Dedifferentiated amniotic fluid mesenchymal stem cell (primary cell): ENCODE data around the gene TPST1.
A peak's percentile ranks its signal among the peaks of the same experiment; 100 is the strongest.
"Not testable (repeated sequence)": the region's sequence is repeated elsewhere in the genome, so short reads cannot be mapped to it uniquely, and the experiment has no call there.

Experiments
- DNase-seq: peaks from one replicate; pipeline ENCODE4 v3.0.0-alpha.2; 2016; ENCODE audit errors: extremely low spot score

Gene TPST1

GRCh38 chr7:66204822-66205740, at the start of gene TPST1:
TPST1 (plus strand) TSS chr7:66205334; CDS start chr7:66240426, 35,092 bp downstream.
- peak; percentile 78 for DNase-seq

- DNase-seq = not testable (repeated sequence)
These were observed 49.1 kb upstream of the TPST1 start for GRCh38 chr7:66156035-66156434.

- DNase-seq = no peak
These were observed 48.1 kb upstream of the TPST1 start for GRCh38 chr7:66157060-66157459.

- no peak for DNase-seq
These were observed 42.5 kb upstream of the TPST1 start for GRCh38 chr7:66162622-66163021.

- no peak for DNase-seq
These were observed 41.9 kb upstream of the TPST1 start for GRCh38 chr7:66163186-66163610.

GRCh38 chr7:66164356-66164755, 40.8 kb upstream of the TPST1 start:
- no peak for DNase-seq

GRCh38 chr7:66167773-66168387, 37.3 kb upstream of the TPST1 start:
- DNase-seq = peak; percentile 87

GRCh38 chr7:66169616-66170015, 35.5 kb upstream of the TPST1 start:
- no peak for DNase-seq

GRCh38 chr7:66170309-66171231, 34.6 kb upstream of the TPST1 start:
- DNase-seq = no peak

GRCh38 chr7:66172536-66173401, 32.4 kb upstream of the TPST1 start:
- DNase-seq = not testable (repeated sequence)

GRCh38 chr7:66173856-66174255, 31.3 kb upstream of the TPST1 start:
- no peak for DNase-seq

GRCh38 chr7:66175006-66175405, 30.1 kb upstream of the TPST1 start:
- not testable (repeated sequence) for DNase-seq

GRCh38 chr7:66176914-66177313, 28.2 kb upstream of the TPST1 start:
- DNase-seq = no peak

GRCh38 chr7:66178258-66178657, 26.9 kb upstream of the TPST1 start:
- DNase-seq = no peak

- no peak for DNase-seq
These were observed 23.8 kb upstream of the TPST1 start for GRCh38 chr7:66181329-66181728.

- no peak for DNase-seq
These were observed 23.3 kb upstream of the TPST1 start for GRCh38 chr7:66181845-66182244.

GRCh38 chr7:66182920-66183319, 22.2 kb upstream of the TPST1 start:
- no peak for DNase-seq

- peak; percentile 78 for DNase-seq
These were observed 21.4 kb upstream of the TPST1 start for GRCh38 chr7:66183700-66184099.

- no peak for DNase-seq
These were observed 19.4 kb upstream of the TPST1 start for GRCh38 chr7:66185680-66186187.

GRCh38 chr7:66186991-66187390, 18.1 kb upstream of the TPST1 start:
- DNase-seq = no peak

GRCh38 chr7:66187905-66188304, 17.2 kb upstream of the TPST1 start:
- peak; percentile 56 for DNase-seq
